Measurements from ENCODE around the gene PDE4B.
"Not testable (repeated sequence)": the region's sequence is repeated elsewhere in the genome, so short reads cannot be mapped to it uniquely, and the experiment has no call there.

The PDE4B gene

GRCh38 chr1:66402194-66402593, 609.5 kb downstream of the PDE4B start:
- peak; percentile 38 for DNase-seq

GRCh38 chr1:66403007-66403731, 610.5 kb downstream of the PDE4B start:
- DNase-seq = no peak

GRCh38 chr1:66405061-66405460, 612.4 kb downstream of the PDE4B start:
- DNase-seq = no peak

GRCh38 chr1:66411449-66411848, 618.8 kb downstream of the PDE4B start:
- peak; percentile 55 for DNase-seq

GRCh38 chr1:66412704-66413103, 620.0 kb downstream of the PDE4B start:
- no peak for DNase-seq

GRCh38 chr1:66413136-66413837, 620.6 kb downstream of the PDE4B start:
- DNase-seq = no peak

- DNase-seq = no peak
Observed at GRCh38 chr1:66413838-66414175, 621.1 kb downstream of the PDE4B start.

GRCh38 chr1:66415281-66415680, 622.6 kb downstream of the PDE4B start:
- DNase-seq = no peak

GRCh38 chr1:66415866-66416265, 623.2 kb downstream of the PDE4B start:
- DNase-seq = no peak

- DNase-seq = no peak
Observed at GRCh38 chr1:66416295-66416694, 623.6 kb downstream of the PDE4B start.

GRCh38 chr1:66418021-66418420, 625.3 kb downstream of the PDE4B start:
- DNase-seq = no peak

GRCh38 chr1:66420171-66420570, 627.5 kb downstream of the PDE4B start:
- not testable (repeated sequence) for DNase-seq

GRCh38 chr1:66420906-66421305, 628.2 kb downstream of the PDE4B start:
- DNase-seq = not testable (repeated sequence)

GRCh38 chr1:66422804-66423203, 630.1 kb downstream of the PDE4B start:
- DNase-seq = no peak
